ENCODE results near the gene TMEM86A. TPM values are rescaled to one million over a fixed set of nuclear protein-coding genes. Genes with fewer than 3 reads are reported as not detected.

Gene TMEM86A
- total and polyA plus RNA-seq, 2 of the 13 experiments (the other 11 are each of a cell fraction or from before 2014, with no cell fraction given): 0.03 to 0.07 TPM

DNA sequence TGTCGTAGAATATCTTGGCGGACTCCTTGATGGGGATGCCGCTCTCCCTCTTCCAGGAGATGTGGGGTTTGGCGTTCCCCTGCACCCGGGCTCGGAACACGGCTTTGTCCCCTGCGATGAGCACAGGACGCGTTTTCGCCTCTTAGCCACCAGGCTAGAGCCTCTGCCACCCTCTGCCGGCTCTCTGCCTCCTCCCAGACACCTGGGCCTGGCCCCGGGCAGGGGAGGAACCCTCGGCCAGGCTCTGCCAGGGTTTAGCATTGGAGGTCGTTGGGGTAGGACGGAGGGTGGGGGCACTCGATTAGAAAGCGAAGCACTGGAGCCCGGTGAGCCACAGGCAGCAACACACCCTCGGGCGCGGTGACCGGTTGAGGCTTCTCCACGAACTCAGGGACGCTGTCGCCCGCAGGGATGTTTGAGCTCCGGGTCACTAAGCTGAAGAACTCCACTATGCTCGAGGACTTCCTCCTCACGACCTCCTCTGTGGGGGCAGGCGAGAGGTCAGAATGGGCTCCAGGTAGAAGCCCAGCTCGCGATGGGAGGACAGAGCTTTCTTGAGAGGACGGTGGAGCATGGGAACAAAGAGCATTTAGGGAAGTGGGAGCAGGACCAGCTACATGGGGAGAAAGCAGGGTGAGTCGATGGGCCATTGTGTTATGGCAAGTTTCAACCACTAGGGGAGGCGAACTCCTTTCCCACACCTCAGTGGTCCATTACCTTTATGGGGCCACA, 23.1 kb downstream of the TMEM86A start (continued):
- TF ChIP-seq, protein P1, sequence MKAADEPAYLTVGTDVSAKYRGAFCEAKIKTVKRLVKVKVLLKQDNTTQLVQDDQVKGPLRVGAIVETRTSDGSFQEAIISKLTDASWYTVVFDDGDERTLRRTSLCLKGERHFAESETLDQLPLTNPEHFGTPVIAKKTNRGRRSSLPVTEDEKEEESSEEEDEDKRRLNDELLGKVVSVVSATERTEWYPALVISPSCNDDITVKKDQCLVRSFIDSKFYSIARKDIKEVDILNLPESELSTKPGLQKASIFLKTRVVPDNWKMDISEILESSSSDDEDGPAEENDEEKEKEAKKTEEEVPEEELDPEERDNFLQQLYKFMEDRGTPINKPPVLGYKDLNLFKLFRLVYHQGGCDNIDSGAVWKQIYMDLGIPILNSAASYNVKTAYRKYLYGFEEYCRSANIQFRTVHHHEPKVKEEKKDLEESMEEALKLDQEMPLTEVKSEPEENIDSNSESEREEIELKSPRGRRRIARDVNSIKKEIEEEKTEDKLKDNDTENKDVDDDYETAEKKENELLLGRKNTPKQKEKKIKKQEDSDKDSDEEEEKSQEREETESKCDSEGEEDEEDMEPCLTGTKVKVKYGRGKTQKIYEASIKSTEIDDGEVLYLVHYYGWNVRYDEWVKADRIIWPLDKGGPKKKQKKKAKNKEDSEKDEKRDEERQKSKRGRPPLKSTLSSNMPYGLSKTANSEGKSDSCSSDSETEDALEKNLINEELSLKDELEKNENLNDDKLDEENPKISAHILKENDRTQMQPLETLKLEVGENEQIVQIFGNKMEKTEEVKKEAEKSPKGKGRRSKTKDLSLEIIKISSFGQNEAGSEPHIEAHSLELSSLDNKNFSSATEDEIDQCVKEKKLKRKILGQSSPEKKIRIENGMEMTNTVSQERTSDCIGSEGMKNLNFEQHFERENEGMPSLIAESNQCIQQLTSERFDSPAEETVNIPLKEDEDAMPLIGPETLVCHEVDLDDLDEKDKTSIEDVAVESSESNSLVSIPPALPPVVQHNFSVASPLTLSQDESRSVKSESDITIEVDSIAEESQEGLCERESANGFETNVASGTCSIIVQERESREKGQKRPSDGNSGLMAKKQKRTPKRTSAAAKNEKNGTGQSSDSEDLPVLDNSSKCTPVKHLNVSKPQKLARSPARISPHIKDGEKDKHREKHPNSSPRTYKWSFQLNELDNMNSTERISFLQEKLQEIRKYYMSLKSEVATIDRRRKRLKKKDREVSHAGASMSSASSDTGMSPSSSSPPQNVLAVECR (CRISPR knock-in tag; IDR thresholded peaks at IDR 0.05; ENCODE audit: borderline replicate concordance): 0 out of 2 replicates have a peak, but pooled peaks have one; percentile 14
- TF ChIP-seq, protein P2, sequence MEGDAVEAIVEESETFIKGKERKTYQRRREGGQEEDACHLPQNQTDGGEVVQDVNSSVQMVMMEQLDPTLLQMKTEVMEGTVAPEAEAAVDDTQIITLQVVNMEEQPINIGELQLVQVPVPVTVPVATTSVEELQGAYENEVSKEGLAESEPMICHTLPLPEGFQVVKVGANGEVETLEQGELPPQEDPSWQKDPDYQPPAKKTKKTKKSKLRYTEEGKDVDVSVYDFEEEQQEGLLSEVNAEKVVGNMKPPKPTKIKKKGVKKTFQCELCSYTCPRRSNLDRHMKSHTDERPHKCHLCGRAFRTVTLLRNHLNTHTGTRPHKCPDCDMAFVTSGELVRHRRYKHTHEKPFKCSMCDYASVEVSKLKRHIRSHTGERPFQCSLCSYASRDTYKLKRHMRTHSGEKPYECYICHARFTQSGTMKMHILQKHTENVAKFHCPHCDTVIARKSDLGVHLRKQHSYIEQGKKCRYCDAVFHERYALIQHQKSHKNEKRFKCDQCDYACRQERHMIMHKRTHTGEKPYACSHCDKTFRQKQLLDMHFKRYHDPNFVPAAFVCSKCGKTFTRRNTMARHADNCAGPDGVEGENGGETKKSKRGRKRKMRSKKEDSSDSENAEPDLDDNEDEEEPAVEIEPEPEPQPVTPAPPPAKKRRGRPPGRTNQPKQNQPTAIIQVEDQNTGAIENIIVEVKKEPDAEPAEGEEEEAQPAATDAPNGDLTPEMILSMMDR (CRISPR knock-in tag; IDR thresholded peaks at IDR 0.05): peak; percentile 45
- TF ChIP-seq ZNF263 (CRISPR knock-in tag; IDR thresholded peaks at IDR 0.05): peak; percentile 80
- TF ChIP-seq, protein P3, sequence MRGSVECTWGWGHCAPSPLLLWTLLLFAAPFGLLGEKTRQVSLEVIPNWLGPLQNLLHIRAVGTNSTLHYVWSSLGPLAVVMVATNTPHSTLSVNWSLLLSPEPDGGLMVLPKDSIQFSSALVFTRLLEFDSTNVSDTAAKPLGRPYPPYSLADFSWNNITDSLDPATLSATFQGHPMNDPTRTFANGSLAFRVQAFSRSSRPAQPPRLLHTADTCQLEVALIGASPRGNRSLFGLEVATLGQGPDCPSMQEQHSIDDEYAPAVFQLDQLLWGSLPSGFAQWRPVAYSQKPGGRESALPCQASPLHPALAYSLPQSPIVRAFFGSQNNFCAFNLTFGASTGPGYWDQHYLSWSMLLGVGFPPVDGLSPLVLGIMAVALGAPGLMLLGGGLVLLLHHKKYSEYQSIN (CRISPR knock-in tag; IDR thresholded peaks at IDR 0.05; ENCODE audit: borderline replicate concordance): no peak
